Suprapubic skin (tissue), 4 donors: ENCODE data around the gene GRIA1. TPM values are rescaled to one million over a fixed set of nuclear protein-coding genes. Genes with fewer than 3 reads are reported as not detected.

Source experiments
- DNase-seq, 2 donors: peaks; one replicate each; pipeline ENCODE4 v3.0.0-alpha.2; 2019; ENCODE audit warnings: low spot score in 2 of 2
- H3K27ac ChIP-seq: fragments of 200-600 bp; sonication (generic); one replicate; pipeline ENCODE4 v1.5.1; 2019
- H3K27me3 ChIP-seq: fragments of 200-600 bp; sonication (generic); one replicate; pipeline ENCODE4 v1.5.1; 2019
- H3K36me3 ChIP-seq: fragments of 200-600 bp; sonication (generic); one replicate; pipeline ENCODE4 v1.5.1; 2019
- H3K4me1 ChIP-seq: fragments of 200-600 bp; sonication (generic); one replicate; pipeline ENCODE4 v1.5.1; 2019
- H3K4me3 ChIP-seq: fragments of 200-600 bp; sonication (generic); one replicate; pipeline ENCODE4 v1.5.1; 2019; ENCODE audit warnings: mild to moderate bottlenecking
- H3K9me3 ChIP-seq: fragments of 200-600 bp; sonication (generic); one replicate; pipeline ENCODE4 v1.5.1; 2019
- EP300 ChIP-seq: sonication (generic); formaldehyde crosslinking; IDR thresholded peaks from one replicate; pipeline ENCODE4 v1.6.1; 2017; ENCODE audit warnings: antibody characterized with exemption
- POLR2A ChIP-seq, 2 donors: fragments of 450-650 bp; IDR thresholded peaks; one replicate each; pipeline ENCODE4 v1.6.1; 2017; ENCODE audit warnings: antibody characterized with exemption in 2 of 2, mild to moderate bottlenecking in 2 of 2, moderate library complexity in 2 of 2
- POLR2AphosphoS5 ChIP-seq, 3 donors: sonication (generic); formaldehyde crosslinking; IDR thresholded peaks; one replicate each; pipeline ENCODE4 v1.6.1; 2017; ENCODE audit warnings: antibody characterized with exemption in 3 of 3
- WGBS: methylation state at CpG from one replicate; pipeline ENCODE4 v1.1.5; 2018; 5-methylcytosine and 5-hydroxymethylcytosine counted together
- total RNA-seq, 4 donors: library from RNA; depleted of rRNA; stranded (reverse); fragments of >200 nt; gene quantifications; one replicate each; pipeline ENCODE4 v1.1.0, GENCODE V29; 2016
- TF ChIP-seq, protein P1 (sequence below), 2 donors: fragments of 200-600 bp in 1 of 2; fragments of 450-650 bp in 1 of 2; sonication (generic) in 1 of 2; IDR thresholded peaks; one replicate each; pipeline ENCODE4 v1.5.1; 2016 to 2019; ENCODE audit warnings: antibody characterized with exemption in 2 of 2, mild to moderate bottlenecking in 1 of 2, moderate library complexity in 1 of 2

Gene GRIA1
- total RNA-seq, 4 donors from 2014 or later: 0.21 to 0.62 (median 0.38) TPM; not detected in 1

DNA sequence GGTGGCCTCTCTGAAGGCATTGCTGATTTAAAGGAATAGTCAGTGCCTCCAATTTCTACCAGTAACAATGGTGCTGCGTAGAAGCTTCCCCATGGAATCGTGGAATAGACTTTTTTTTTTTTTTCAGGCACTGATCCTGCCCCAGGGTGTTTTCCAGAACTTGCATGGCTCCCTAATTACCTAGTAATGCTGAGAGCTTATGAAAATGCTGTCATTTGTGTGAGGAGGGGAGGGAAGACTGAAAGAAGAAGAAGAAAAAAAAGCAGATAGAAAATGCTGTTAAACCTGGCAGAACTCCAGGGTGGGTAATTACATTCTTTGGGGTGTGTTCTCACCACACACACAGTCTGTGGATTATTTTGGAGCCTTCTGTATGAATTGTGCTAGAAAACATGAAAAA lies 4.8 kb upstream of the GRIA1 start:
- Histone ChIP-seq H3K27me3 (peaks cover 9% of the 10 kb centered on the region), H3K4me1 (peaks cover 4% of the 10 kb centered on the region), H3K27ac (no peak overlapping the region), H3K36me3 (no peaks in the 10 kb centered on the region), H3K9me3 (no peaks in the 10 kb centered on the region), H3K4me3 (no peak overlapping the region)
- no peak for DNase-seq
- TF ChIP-seq EP300 (no peak), POLR2AphosphoS5 (IDR thresholded peaks at IDR 0.05) (no peak), POLR2A (IDR thresholded peaks at IDR 0.05) (no peak)
- TF ChIP-seq, protein P1, sequence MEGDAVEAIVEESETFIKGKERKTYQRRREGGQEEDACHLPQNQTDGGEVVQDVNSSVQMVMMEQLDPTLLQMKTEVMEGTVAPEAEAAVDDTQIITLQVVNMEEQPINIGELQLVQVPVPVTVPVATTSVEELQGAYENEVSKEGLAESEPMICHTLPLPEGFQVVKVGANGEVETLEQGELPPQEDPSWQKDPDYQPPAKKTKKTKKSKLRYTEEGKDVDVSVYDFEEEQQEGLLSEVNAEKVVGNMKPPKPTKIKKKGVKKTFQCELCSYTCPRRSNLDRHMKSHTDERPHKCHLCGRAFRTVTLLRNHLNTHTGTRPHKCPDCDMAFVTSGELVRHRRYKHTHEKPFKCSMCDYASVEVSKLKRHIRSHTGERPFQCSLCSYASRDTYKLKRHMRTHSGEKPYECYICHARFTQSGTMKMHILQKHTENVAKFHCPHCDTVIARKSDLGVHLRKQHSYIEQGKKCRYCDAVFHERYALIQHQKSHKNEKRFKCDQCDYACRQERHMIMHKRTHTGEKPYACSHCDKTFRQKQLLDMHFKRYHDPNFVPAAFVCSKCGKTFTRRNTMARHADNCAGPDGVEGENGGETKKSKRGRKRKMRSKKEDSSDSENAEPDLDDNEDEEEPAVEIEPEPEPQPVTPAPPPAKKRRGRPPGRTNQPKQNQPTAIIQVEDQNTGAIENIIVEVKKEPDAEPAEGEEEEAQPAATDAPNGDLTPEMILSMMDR (IDR thresholded peaks at IDR 0.05): no peak
- WGBS: 50% methylated on average over 2 of the region's 2 CpGs

DNA sequence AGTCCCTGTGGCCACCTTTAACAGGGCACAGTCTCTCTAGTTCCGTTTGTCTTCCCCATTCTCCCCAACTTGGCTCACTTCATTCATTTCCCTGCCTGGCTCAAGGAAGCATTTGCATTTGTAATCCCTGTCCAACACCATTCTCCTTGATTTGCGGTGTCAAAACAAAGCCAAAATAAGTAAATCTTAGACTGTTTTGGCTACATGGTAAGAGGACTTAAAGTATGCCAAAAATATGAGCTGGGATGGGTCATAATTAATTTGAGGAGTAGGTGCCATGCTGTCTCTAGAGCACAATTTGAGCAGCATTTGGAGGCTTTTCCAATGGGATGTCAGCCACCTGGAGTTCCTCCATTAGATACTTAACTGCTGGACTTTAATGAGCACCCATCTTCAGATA lies 3.7 kb upstream of the GRIA1 start:
- WGBS: 57% methylated on average over 2 of the region's 2 CpGs
- TF ChIP-seq POLR2A (IDR thresholded peaks at IDR 0.05) (no peak), POLR2AphosphoS5 (IDR thresholded peaks at IDR 0.05) (no peak), EP300 (no peak)
- TF ChIP-seq, protein P1 (IDR thresholded peaks at IDR 0.05): no peak
- no peak for DNase-seq

DNA sequence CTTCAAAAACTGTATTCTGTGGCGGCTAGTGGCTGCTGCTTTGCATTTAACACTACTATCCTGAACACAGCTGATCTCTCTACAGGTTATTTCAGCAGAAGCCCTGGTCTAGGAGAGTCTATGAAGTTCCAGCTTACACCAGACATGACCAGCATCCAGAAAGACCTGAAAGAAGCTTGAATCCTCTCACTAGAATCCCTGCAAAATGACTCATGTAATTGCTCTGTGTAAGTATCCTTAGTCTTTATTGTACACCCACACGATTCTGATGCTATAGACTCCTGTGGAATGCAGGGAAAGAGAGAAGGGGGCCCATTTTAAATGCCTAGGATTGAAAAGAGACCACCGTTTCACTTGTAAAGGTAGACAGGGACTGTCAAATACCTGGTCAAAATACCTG lies 859 bp upstream of the GRIA1 start:
- TF ChIP-seq POLR2AphosphoS5 (IDR thresholded peaks at IDR 0.05): no peak
- TF ChIP-seq EP300: no peak
- no peak for TF ChIP-seq POLR2A (IDR thresholded peaks at IDR 0.05)
- TF ChIP-seq, protein P1 (IDR thresholded peaks at IDR 0.05): no peak
- Histone ChIP-seq H3K36me3 (no peaks in the 10 kb centered on the region), H3K4me1 (peaks cover 4% of the 10 kb centered on the region), H3K9me3 (no peaks in the 10 kb centered on the region), H3K27me3 (peaks cover 26% of the 10 kb centered on the region), H3K4me3 (no peak overlapping the region), H3K27ac (no peak overlapping the region)
- WGBS: 73% methylated on average over 3 of the region's 3 CpGs
- DNase-seq: no peak

More for the DNA sequence above, 3.7 kb upstream of the GRIA1 start:
- no peak overlapping the region for H3K4me3 ChIP-seq
- no peak overlapping the region for H3K27ac ChIP-seq
- no peaks in the 10 kb centered on the region for H3K36me3 ChIP-seq
- H3K4me1 ChIP-seq: peaks cover 4% of the 10 kb centered on the region
- H3K27me3 ChIP-seq: peaks cover 21% of the 10 kb centered on the region
- H3K9me3 ChIP-seq: no peaks in the 10 kb centered on the region

DNA sequence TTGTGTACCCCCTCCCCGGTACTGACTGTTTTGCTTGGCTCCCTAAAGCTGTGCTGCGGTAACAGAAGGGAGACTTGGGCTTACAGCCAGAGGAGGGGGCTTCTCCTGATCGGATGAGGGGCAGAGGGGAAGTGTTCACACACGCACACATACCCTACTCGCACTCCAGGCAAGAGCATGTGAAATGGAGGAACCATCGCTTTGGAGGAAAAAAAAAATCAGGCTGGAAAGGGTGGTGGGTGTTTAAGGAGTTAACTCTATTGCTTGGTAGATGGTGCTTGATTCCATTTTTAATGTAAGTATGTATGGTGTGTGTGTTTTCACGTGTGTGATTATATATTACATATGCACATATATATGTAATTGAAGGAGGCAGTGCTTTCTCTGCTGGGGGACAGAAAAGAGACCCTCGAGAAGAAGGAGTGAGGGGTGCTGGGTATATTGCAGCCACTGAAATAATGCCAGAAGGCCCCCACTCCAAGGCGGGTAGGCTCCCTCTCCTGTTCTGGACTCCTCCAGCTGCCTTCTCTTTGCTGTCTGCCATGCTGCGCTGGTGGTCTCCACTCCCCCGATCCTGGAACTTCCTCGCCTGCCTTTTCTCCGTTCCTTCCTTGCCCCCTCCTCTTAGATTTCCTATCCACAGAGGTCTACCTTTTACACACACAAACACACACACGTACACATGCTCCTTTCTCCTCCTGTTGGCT lies 721 bp downstream of the GRIA1 start:
- H3K9me3 ChIP-seq: no peaks in the 10 kb centered on the region
- TF ChIP-seq, protein P1 (IDR thresholded peaks at IDR 0.05): no peak
- no peak for TF ChIP-seq EP300
- TF ChIP-seq POLR2AphosphoS5 (IDR thresholded peaks at IDR 0.05): no peak
- TF ChIP-seq POLR2A (IDR thresholded peaks at IDR 0.05): no peak
- peaks cover 4% of the 10 kb centered on the region for H3K4me1 ChIP-seq
- WGBS: 19% methylated on average over 14 of the region's 14 CpGs
- H3K4me3 ChIP-seq: no peak overlapping the region
- DNase-seq: no peak
- no peaks in the 10 kb centered on the region for H3K36me3 ChIP-seq
- H3K27ac ChIP-seq: no peak overlapping the region
- H3K27me3 ChIP-seq: peaks cover 26% of the 10 kb centered on the region

DNA sequence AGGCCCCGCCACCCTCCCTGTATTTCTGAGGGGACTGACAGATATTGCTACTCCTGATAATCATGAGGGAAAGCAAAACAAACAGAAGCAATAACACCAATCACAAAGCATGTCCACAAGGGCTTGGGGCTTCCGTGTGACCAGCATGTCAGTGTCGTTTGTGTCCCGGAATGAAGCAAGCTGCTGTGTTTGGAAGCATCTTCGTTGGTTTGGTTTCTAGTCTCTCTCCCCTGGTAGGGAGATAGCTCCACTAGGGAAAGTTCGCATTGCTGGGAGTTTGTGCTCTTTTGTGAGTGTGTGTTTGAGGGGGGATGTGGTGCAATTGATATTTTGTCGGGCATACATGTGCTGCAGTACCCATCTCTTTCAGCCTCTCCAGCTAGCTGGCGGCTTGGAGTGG lies 1.4 kb downstream of the GRIA1 start:
- WGBS: 48% methylated on average over 8 of the region's 8 CpGs
- DNase-seq: no peak
- no peak overlapping the region for H3K4me3 ChIP-seq
- TF ChIP-seq POLR2AphosphoS5 (IDR thresholded peaks at IDR 0.05): no peak
- TF ChIP-seq EP300: no peak
- TF ChIP-seq POLR2A (IDR thresholded peaks at IDR 0.05): no peak
- TF ChIP-seq, protein P1 (IDR thresholded peaks at IDR 0.05): no peak
- H3K36me3 ChIP-seq: no peaks in the 10 kb centered on the region
- H3K27me3 ChIP-seq: peaks cover 26% of the 10 kb centered on the region
- no peaks in the 10 kb centered on the region for H3K9me3 ChIP-seq
- H3K27ac ChIP-seq: no peak overlapping the region
- peaks cover 4% of the 10 kb centered on the region for H3K4me1 ChIP-seq
